ENCODE results near the gene SLC4A11. TPM values are rescaled to one million over a fixed set of nuclear protein-coding genes. Genes with fewer than 3 reads are reported as not detected.
A peak's percentile ranks its signal among the peaks of the same experiment; 100 is the strongest.

The SLC4A11 gene
- total and polyA plus RNA-seq, 7 donors = 0.10 to 1.4 (median 0.44) TPM

- no peaks in the 10 kb centered on the region for H3K9me3 ChIP-seq
- H3K27ac ChIP-seq = peak overlapping the region; percentile 74
- ATAC-seq (no peak), DNase-seq (no peak)
- H3K4me3 ChIP-seq = no peak overlapping the region
- peaks cover 0 to 24% of the 10 kb centered on the region in 2 donors for H3K36me3 ChIP-seq (ENCODE audit: insufficient read depth in 1 of 2, low read depth in 1 of 2)
- peaks cover 22% of the 10 kb centered on the region for H3K4me1 ChIP-seq
- intact Hi-C loops (cut with DNase I) = loop anchor here in 1 of 2 donors (5.0 kb wide), 1 partner anchor 87 kb away; no protein-coding TSS in a partner anchor
- WGBS, 3 donors = 92 to 94% (median 93%) methylated on average over 8 of the region's 8 CpGs
- no peak for TF ChIP-seq CTCF (IDR thresholded peaks at IDR 0.05)
- H3K27me3 ChIP-seq (ENCODE audit: insufficient read depth in 3 of 3, low read length in 2 of 3) = no peaks in the 10 kb centered on the region
Measured at GRCh38 chr20:3224681-3225421, 14.1 kb downstream of the SLC4A11 start.

- peaks cover 0 to 26% of the 10 kb centered on the region in 2 donors for H3K36me3 ChIP-seq (ENCODE audit: insufficient read depth in 1 of 2, low read depth in 1 of 2)
- H3K4me1 ChIP-seq = peaks cover 22% of the 10 kb centered on the region
- peak overlapping the region; percentile 74 for H3K27ac ChIP-seq
- no peaks in the 10 kb centered on the region for H3K9me3 ChIP-seq
- intact Hi-C loops (cut with DNase I) = loop anchor here in 1 of 2 donors (5.0 kb wide), 1 partner anchor 88 kb away; no protein-coding TSS in a partner anchor
- H3K4me3 ChIP-seq = no peak overlapping the region
- WGBS, 3 donors = 69 to 85% (median 70%) methylated on average over 20 of the region's 20 CpGs
- H3K27me3 ChIP-seq (ENCODE audit: insufficient read depth in 3 of 3, low read length in 2 of 3) = no peaks in the 10 kb centered on the region
- ATAC-seq = no peak
- TF ChIP-seq CTCF (IDR thresholded peaks at IDR 0.05) = no peak
- no peak for DNase-seq
Measured at GRCh38 chr20:3223994-3224680, 14.9 kb downstream of the SLC4A11 start.

GRCh38 chr20:3223651-3223993 lies 15.4 kb downstream of the SLC4A11 start:
- 37 to 53% (median 41%) methylated on average over 6 of the region's 6 CpGs for WGBS, 3 donors
- Histone ChIP-seq H3K9me3 (no peaks in the 10 kb centered on the region), H3K4me3 (no peak overlapping the region), H3K27me3 (ENCODE audit: insufficient read depth in 3 of 3, low read length in 2 of 3) (no peaks in the 10 kb centered on the region), H3K4me1 (peaks cover 25% of the 10 kb centered on the region), H3K27ac (peak overlapping the region; percentile 74), H3K36me3 (ENCODE audit: insufficient read depth in 1 of 2, low read depth in 1 of 2) (peaks cover 0 to 26% of the 10 kb centered on the region in 2 donors)
- TF ChIP-seq CTCF (IDR thresholded peaks at IDR 0.05) = no peak
- intact Hi-C loops (cut with DNase I) = loop anchor here in 1 of 2 donors (5.0 kb wide), 1 partner anchor 89 kb away; no protein-coding TSS in a partner anchor
- peak in 3 of 4 donors; percentile 22 to 45 (median 38) for ATAC-seq
- DNase-seq = no peak

GRCh38 chr20:3222635-3223600 lies 16.1 kb downstream of the SLC4A11 start:
- ATAC-seq (peak; percentile 69 to 84 (median 82)), DNase-seq (peak in 1 of 2 donors; percentile 77)
- Histone ChIP-seq H3K27ac (peak overlapping the region; percentile 74), H3K27me3 (ENCODE audit: insufficient read depth in 3 of 3, low read length in 2 of 3) (no peaks in the 10 kb centered on the region), H3K9me3 (no peaks in the 10 kb centered on the region), H3K4me1 (peaks cover 31% of the 10 kb centered on the region), H3K4me3 (no peak overlapping the region), H3K36me3 (ENCODE audit: insufficient read depth in 1 of 2, low read depth in 1 of 2) (peaks cover 0 to 26% of the 10 kb centered on the region in 2 donors)
- 42 to 57% (median 52%) methylated on average over 25 of the region's 25 CpGs for WGBS, 3 donors
- intact Hi-C loops (cut with DNase I) = loop anchor here in 1 of 2 donors (5.0 kb wide), 1 partner anchor 89 kb away; no protein-coding TSS in a partner anchor
- TF ChIP-seq CTCF (IDR thresholded peaks at IDR 0.05) = no peak

Measured in psoas muscle (tissue), 8 donors.